Activated T-cell treated with anti-CD3 and anti-CD28 coated beads for 1 hour (primary cell): ENCODE measurements around the gene DAAM1.
A peak's percentile ranks its signal among the peaks of the same experiment; 100 is the strongest.

Source experiments
- DNase-seq: peaks from one replicate; pipeline ENCODE4 v3.0.0-alpha.2; 2020; ENCODE audit warnings: low read depth

The DAAM1 gene

DNA sequence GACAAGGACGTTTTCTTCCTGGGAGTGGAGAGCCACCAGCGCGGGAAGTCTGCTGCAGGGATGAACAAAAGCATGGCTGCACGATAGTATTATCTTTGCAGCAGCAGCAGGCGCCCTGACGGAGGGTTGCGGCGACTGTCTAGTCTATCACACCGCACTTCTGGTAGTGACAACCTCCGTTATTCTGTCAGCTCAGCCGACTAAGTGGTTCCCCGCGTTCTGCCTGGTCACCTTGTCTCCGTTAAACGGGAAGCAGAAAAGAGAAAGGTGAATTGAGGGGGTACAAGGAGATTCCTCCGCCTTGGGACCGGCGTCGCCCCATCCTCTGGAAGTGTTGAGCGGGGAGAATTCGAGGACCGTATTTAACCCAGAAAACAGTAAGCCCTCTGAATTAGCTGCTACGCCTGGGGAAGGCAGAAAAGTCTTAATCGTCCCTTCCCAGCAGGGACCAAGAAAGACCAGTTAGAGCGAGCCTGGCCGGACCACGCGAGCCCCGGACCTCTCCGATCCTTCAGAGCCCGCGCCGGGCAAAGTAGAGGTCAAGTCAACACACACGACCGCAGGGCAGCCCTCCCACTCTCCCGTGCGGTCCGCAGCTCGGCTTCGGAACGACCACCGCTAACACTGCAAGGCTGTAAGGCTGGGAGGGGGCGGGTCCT lies 536 bp upstream of the DAAM1 start:
- peak; percentile 23 for DNase-seq

DNA sequence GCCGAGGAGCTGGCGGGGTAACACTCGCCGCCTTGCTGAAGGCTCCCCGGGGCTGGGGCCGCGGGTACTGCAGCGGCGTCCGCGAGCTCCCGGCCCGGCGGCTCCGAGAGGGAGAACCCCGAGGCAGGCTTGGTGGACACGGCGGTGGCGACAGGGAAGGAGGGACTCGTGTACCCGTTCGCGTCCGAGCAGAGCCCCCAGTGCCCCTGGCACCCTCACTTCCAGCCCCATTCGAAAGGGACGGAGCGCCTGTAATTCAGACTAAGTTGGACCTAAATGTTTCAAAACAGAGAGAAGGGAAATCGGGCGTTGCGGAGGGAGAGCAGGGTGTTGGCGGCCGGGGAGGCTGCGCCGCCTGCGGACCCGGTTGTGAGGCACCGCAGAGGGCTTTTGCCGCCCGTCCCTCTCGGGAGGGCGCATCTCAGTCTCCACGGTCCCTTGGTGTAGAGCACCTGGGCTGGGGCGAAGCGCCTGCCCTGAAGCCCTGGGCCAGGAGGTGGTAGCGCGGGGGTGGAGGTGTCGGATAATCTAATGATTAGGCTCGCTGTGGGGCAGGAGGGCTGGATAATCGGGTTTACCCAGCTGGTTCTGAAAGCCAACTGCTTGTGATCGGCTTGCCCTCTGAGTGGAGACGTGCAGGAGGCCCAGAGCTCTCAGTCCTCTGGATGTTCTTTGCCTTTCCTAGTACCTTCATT lies 771 bp downstream of the DAAM1 start:
- peak; percentile 26 for DNase-seq

DNA sequence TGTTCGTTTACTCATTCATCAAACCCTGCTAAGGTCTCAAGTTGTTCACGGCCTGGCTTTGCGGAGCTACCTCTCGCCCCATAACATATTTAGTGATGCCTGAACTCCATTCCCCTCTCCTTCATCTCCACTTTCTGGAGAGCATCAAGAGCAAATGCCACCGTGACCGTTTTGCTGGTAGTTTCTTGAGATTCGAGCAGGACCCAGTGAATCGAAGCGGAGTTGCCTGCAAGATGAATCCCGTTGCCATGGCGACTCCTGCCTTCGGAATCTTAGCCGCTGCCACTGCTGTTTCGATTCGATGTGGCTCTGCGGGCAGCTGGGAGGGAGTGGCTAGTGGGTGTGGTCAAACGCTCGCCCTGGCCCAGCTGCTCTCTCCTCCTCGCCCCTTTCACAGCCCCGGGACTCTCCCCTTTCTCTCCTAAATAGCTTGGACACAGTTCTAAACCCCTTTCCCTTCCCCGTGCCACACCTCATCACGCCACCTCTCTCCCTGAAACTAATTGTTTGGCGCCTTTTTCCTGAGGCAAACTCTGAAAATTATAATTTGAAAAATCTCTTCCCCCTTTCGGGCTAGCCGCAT lies 1.4 kb downstream of the DAAM1 start:
- peak; percentile 49 for DNase-seq

DNA sequence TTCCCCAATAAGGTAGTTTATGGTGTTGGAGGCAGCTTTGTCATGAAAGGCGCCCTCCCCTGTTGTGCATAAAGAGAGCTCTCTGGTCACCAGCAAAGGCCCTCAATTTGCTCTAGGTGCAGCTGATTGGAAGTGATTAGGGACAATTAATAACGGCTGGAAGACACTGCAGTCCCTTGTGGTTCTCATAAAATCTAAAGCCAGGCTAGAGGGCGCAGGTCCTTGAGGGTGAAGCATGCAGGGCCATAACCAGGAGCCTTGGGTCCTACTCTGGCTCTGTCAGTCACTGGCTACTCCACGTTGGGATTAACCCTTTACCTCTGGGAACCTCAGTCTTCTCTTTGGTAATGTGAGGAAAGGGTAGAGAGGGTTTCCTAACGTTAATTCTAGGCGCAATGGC lies 1.9 kb downstream of the DAAM1 start:
- no peak for DNase-seq

DNA sequence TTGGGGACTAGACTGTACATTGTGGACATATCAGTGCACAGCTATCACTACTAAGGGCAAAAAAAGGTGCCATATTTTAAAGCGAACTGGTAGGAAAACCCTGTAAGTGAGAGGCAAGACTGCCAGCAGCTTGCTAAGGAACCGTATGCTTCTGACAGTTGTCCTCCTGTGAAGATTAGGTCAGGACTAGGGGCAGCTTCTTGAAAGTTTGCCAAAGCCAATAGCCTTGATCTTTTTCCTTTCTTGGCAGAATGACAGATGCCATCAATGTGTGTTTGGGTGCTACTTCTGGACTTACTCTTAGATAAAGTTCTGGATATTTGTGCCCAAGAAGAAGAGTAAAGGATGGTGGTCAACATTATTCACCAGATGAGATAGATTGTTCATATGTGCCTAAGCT lies 7.4 kb downstream of the DAAM1 start:
- DNase-seq = no peak

DNA sequence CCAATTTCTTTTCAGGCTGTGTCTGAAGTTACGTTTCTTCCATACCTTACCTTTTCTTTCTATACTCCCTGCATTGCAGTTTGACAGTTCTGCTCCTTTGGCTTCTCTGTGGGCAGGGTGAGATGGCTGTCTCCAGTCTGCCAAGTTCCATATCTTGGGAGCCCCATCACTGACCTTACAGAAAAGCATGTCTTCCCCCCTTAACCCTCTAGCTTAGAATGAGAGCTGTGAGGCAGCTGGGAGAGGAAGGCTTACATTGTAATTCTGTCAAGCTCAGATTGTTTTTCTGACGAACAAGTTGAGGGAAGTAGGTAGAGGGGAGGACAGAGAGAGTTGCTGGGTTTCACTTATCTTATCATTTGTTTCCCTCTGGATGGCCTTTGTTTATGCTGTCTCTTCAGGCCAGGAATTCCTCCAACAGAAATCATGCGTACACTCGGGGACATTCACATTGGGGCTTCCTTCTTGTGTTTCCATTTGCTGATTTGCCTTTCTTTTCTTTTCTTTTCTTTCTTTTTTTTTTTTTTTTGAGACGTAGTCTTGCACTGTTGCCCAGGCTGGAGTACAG lies 9.3 kb downstream of the DAAM1 start:
- no peak for DNase-seq

DNA sequence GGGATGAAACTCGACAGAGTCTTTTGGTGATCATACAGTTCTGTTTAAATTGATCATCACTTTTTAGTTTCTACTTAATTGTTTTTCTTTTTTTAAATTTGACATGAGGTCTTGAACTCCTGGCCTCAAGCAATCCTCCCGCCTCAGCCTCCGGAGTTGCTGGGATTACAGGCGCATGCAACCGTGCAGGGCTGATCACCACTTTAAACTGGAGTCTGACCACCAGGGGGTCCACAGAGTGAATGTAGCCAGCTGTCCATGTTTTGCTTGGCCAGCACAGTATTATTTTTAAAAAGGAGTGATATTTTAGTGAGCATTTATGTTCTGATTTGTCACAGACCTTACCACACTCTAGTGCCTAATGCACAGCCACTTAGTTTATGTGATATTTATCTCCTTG lies 10.7 kb downstream of the DAAM1 start:
- no peak for DNase-seq

DNA sequence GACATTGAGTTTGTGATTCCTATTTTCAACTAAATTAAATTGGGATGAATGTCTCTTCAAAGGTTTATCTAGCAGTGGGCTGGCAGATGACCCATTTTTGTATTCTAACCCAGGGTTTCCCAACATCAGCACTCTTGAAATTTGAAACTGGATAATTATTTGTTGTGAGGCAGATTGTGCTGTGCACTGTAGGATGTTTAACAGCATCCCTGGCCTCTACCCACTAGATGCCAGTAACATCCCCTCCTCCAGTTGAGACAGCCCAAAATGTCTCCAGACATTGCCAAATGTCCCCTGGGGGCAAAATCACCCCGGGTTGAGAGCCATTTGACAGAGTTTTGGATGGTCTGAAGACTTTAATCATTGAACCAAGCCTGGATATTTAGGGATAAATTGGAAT lies 11.1 kb downstream of the DAAM1 start:
- no peak for DNase-seq

DNA sequence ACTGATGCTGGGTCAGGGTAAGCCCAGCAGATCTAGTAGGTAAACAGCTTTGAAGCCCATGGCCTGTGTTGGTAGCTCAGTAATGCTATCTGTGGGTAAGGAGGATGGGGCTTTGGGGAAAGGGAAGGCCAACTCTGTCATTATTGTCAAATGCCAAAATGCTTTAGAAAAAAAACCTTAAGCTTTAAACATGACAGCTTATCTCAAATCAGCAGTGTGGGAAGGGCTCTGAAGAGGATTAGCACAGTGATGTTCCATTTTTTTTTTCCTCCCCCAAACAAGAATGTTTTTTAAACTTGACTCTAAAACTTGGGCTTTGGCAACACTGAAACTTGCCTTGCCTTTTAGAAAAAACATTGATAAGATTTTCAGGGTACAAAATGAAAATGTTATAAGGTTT lies 11.7 kb downstream of the DAAM1 start:
- no peak for DNase-seq

DNA sequence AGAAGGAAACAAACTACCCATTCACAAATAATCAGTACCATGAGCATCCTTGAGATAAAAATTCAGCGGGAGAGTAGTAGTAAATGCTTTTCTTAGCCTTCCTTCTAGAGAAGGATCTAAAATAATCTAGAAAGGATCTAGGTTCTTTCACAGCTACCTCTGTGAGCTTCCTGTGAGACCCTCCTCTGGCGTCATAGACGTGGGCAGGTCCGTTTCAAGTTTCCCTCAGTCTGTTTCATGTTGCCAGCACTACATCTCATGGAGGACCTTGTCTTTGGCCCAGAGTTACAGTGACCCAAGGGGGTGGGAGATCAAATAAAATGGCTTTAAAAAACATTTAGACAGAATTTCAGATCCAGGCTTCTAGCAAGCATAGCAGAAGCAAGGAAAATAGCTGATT lies 13.6 kb downstream of the DAAM1 start:
- DNase-seq = no peak

DNA sequence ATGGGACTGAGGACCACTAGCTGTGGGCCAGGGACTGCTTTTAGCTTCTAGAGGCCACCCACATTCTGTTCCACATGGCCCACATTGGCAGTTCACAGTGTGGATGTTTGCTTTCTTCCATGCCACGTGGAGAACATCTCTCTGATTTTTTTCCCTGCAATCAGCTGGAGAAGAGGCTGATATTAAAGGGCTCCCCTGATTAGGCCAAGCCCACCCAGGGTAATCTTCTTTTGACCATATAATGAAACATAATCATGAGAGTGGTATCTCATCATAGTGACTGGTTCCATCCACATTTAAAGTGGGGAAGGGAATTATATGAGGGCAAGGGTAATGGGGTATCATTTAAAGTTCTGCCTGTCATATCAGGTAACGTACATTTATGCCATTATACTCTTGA lies 15.8 kb downstream of the DAAM1 start:
- no peak for DNase-seq

DNA sequence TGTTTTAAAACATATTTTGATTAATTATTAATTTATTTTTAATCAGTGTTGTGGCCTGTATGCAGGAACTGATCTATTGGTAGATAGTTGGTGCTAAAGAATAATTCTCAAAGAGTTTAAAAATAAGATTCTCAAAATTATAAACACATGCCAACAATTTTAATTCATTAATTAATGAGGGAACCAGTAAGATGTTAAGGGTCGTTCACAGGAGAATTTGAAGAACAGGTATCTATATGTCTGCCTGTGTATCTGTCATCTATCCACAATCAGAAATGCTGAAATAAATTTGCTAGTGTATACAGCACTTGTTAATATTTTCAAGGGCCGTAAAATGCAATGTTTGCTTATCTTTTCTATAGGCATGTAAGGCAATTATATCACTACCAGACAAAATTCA lies 18.4 kb downstream of the DAAM1 start:
- DNase-seq = no peak

DNA sequence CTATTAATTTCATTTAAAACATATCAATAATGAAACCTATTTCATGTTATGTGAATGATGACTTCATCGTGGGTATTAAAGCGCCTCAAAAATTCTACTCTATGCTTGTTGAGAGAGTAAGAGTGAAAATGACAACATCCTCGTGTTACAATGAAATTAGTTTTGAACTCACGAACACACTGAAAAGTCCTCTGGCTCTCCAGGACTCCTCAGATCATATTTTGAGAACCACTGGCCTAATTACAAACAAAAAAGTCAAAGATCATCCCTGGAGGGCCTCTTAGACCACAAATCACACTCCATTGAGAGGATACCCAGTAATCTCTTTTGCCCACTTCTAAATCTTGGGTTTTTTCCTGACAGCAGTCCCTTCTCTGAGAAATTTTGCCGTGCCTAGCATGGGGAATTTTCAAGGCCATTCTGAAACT lies 19.1 kb downstream of the DAAM1 start:
- no peak for DNase-seq

DNA sequence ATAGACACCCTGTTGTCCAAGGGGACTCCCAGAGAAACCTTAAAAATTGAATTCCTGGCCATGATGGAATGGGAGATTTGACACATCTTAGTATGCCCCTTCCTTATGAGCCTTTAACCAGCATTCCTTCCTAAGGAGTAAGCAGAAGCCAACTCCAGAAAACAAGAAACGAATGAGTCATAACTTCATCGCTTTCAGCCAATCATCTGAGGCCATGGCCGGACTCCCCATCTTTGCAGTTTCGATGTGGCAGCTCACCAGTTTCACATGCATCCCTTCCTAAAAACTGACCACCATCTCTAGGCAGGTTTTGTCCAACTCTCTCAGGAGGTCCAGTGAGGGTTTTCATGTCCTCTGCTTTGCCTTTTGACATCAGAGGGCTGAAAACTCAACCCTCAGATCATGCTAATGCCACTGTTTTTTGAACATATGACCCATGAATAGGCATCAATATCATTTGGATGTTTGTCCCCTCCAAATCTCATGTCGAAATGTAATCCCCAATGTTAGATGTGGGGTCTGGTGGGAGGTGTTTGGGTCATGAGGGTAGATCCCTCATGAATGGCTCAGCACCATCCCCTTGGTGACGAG lies 19.9 kb downstream of the DAAM1 start:
- no peak for DNase-seq

DNA sequence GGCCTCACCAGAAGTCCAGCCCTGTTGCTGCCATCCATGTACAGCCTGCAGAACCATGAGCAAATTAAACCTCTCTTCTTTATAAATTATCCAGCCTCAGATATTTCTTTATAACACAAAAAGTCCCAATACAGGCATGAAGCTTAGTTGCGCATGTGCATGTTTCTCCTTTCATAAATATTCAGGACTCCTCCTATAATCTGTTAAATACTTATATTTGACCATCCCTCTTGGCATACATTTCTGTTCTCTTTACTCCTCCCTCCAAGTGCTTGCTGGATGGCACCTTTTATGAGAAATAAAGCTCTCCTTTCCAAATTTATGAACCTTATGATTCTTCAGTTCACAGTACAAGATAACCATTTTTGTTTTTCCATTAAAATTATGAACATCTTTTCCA lies 20.5 kb downstream of the DAAM1 start:
- no peak for DNase-seq

DNA sequence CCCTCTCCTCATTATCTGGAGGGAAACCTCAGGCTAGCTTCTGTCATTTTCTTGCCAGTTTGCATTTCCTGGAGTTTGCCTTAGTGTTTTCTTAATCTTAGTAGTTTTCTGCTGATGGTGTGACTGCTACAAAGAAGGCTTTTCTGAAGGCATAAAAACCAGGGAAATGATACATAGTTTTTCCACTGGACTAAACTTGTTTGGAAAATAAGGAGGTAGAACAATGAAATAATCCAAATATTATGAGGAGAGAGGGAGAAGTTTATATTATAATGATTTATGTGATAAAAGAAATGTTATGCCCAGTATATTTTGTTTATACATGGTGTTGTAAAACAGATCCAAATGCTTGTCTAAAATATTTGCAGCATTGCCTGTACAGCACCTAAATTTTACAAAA lies 22.2 kb downstream of the DAAM1 start:
- DNase-seq = no peak

DNA sequence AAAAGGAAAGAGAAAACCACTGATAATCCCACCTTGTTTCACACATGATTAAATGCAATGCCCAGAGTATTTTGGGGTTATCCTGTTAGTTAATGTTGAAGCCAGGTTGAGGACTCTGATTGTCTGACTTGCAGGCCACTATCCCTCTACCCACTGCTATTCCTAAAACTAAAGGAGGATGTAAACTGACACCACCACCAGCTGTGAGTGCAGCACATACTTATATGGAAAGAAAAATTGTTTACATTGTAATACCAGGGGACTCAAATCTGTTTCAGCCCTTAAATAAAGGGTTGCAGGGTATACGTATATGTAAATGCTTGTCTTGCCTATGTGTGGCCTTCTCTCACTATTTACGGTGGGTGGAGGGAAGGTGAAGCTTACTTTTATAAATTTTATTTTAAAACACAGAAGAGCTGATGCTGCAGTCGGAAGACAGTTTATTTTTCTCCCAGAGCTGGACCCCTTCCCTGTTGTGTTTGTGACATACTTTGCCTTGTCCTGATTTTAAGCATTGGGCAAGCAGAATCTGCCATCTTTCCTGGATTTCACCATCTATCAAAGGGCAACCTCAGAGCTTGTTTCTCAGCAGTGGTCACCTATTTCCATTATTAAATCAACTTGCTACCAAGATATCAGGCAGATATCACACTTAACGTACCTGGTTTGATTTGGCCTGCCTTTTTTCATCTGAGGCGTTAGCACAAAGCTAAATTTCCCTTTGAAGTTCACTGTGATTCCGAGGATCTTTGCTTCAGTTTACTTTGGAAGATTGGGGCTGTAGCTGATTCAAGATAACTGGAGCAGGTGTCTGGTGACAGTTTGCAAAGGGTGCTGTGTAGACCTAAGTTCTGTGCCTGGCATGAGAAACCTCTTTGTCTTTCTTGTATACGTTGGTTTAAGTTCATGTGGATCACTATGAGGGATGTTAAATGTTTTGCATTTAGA lies 25.2 kb downstream of the DAAM1 start:
- no peak for DNase-seq

DNA sequence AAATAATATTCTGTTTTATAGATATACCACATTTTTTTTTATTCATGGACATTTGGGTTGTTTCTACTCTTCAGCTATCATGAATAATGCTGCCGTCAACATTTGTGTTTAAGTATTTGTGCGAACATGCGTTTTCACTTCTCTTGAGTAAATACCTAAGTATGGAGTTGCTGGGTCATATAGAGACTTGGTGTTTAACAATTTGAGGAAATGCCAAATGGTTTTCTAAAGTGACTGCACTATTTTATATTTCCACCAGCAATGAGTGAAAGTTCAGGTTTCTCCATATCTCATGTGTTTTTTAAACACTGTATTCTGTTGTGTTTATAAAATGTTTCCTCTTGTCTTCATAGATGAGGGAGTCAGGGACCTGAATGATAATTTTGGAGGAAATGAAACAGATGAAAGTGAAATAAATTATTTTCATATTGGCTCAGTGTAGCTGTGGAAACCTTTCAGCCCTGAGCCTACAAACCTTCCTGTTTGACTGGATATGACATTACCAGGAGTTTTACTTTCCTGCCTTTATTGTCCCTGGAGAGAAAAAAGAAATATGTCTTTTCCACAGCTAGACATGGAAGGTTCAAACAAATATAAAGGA lies 26.3 kb downstream of the DAAM1 start:
- DNase-seq = no peak

DNA sequence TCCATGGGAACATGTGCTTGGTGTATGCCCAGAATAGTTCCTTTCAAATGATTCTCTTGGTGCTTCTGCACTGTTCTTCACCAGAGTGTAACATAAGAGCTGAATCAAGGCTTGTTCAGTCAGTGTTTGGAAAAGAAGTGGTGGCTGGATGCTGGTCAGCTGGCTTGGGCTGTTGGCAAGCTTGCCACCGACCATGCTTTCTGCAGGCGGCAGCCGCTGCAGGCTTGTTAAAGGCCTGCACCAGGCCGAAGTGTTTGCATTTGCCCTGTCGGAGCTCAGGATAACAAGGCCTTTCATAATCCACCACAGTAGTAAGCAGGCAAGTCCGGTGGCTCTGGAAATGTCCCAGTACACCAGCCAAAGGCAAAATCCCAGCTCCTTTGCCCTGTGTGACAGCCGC lies 26.9 kb downstream of the DAAM1 start:
- no peak for DNase-seq

DNA sequence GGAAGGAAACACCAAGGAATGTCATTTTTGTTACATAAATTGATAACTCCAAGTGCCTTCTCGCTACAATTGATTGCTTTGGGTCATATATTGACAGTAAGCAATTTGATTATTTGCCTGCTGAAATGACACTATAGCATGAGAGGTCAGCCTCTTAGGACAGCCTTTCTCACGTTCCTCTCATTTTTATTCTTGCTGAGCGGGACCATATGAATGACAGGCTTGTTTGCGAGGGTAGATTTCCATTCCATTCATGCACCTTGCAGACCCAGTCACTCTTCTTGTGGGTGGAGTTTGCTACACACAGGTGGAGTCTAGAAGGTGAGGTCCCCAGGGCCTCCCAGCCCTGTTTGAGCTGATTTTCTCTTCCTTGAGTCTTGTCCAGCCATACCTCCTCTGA lies 27.3 kb downstream of the DAAM1 start:
- no peak for DNase-seq

DNA sequence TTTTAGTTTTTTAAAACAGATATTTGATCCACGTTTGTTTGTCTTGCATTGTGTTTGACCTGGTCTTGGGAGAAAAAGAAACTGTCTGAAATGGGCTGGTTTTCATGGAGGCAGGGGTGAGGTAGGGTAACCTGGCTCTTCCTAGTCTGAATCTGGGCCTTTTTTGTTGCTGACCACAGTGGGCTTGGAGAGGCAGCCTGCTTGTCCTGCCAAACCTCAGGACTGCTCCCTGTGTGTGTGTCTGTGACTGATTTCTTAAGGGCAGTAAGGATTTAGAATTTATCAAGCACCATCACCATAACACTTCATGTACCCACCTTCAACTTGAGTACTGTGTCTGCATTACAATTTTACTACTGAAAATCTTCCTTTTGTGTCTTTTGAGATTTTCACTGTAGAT lies 28.5 kb downstream of the DAAM1 start:
- DNase-seq = no peak
